ENCODE data around the gene UBE3A. TPM values are rescaled to one million over a fixed set of nuclear protein-coding genes. Genes with fewer than 3 reads are reported as not detected.

The UBE3A gene
- total RNA-seq, 1 donor: 91.2 TPM

DNA sequence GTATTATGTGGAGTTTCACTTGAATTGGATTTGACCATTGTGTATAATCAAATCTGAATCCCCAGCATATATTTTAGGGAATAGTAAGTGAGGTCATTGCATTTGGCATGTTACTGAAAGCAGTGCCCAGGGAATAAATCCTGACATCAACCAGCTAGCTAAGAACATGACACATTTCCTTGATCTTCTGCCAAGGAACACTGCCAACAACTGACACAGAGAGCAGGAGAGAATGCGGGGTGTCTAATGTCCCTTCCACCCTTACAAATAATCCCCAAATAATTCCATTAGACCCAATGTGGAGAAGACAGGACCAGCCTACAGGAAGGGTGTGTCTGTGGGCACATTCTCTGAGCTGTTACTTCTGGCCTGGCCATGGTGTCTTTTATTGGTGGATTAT lies 30.6 kb upstream of the UBE3A start:
- DNase-seq (ENCODE audit: insufficient read length, low spot score, missing footprints): peak; percentile 22
- Histone ChIP-seq H3K4me2 (ENCODE audit: insufficient read depth, low read length) (no peak overlapping the region), H3K4me1 (ENCODE audit: insufficient read depth, low read length) (no peaks in the 10 kb centered on the region), H3K4me3 (ENCODE audit: insufficient read depth, low read length) (no peak overlapping the region), H3K9me3 (ENCODE audit: low read depth, low read length) (no peaks in the 10 kb centered on the region), H2AFZ (ENCODE audit: low read length) (no peak overlapping the region), H4K20me1 (ENCODE audit: insufficient read depth, low read length) (no peaks in the 10 kb centered on the region), H3K36me3 (ENCODE audit: insufficient read depth, low read length) (no peaks in the 10 kb centered on the region), H3K79me2 (ENCODE audit: insufficient read depth, low read length) (no peaks in the 10 kb centered on the region), H3K27me3 (ENCODE audit: insufficient read depth, low read length) (no peaks in the 10 kb centered on the region), H3K27ac (ENCODE audit: low read depth, low read length) (no peak overlapping the region)
- TF ChIP-seq, protein P1, sequence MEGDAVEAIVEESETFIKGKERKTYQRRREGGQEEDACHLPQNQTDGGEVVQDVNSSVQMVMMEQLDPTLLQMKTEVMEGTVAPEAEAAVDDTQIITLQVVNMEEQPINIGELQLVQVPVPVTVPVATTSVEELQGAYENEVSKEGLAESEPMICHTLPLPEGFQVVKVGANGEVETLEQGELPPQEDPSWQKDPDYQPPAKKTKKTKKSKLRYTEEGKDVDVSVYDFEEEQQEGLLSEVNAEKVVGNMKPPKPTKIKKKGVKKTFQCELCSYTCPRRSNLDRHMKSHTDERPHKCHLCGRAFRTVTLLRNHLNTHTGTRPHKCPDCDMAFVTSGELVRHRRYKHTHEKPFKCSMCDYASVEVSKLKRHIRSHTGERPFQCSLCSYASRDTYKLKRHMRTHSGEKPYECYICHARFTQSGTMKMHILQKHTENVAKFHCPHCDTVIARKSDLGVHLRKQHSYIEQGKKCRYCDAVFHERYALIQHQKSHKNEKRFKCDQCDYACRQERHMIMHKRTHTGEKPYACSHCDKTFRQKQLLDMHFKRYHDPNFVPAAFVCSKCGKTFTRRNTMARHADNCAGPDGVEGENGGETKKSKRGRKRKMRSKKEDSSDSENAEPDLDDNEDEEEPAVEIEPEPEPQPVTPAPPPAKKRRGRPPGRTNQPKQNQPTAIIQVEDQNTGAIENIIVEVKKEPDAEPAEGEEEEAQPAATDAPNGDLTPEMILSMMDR (IDR thresholded peaks at IDR 0.05; ENCODE audit: extremely low read depth, low read depth, low read length): no peak

- no peaks in the 10 kb centered on the region for H3K9me3 ChIP-seq (ENCODE audit: low read depth, low read length)
- TF ChIP-seq, protein P1 (IDR thresholded peaks at IDR 0.05; ENCODE audit: extremely low read depth, low read depth, low read length): no peak
- no peak overlapping the region for H2AFZ ChIP-seq (ENCODE audit: low read length)
- no peaks in the 10 kb centered on the region for H4K20me1 ChIP-seq (ENCODE audit: insufficient read depth, low read length)
- no peak overlapping the region for H3K27ac ChIP-seq (ENCODE audit: low read depth, low read length)
- DNase-seq (ENCODE audit: insufficient read length, low spot score, missing footprints): no peak
- no peak overlapping the region for H3K4me3 ChIP-seq (ENCODE audit: insufficient read depth, low read length)
- no peaks in the 10 kb centered on the region for H3K36me3 ChIP-seq (ENCODE audit: insufficient read depth, low read length)
- no peaks in the 10 kb centered on the region for H3K79me2 ChIP-seq (ENCODE audit: insufficient read depth, low read length)
- H3K4me2 ChIP-seq (ENCODE audit: insufficient read depth, low read length): no peak overlapping the region
- no peaks in the 10 kb centered on the region for H3K4me1 ChIP-seq (ENCODE audit: insufficient read depth, low read length)
- no peaks in the 10 kb centered on the region for H3K27me3 ChIP-seq (ENCODE audit: insufficient read depth, low read length)
Measured at GRCh38 chr15:25468611-25469010, 29.8 kb upstream of the UBE3A start.

- H3K9me3 ChIP-seq (ENCODE audit: low read depth, low read length): no peaks in the 10 kb centered on the region
- H3K36me3 ChIP-seq (ENCODE audit: insufficient read depth, low read length): no peaks in the 10 kb centered on the region
- no peaks in the 10 kb centered on the region for H3K4me1 ChIP-seq (ENCODE audit: insufficient read depth, low read length)
- H3K27me3 ChIP-seq (ENCODE audit: insufficient read depth, low read length): no peaks in the 10 kb centered on the region
- H2AFZ ChIP-seq (ENCODE audit: low read length): no peak overlapping the region
- H3K79me2 ChIP-seq (ENCODE audit: insufficient read depth, low read length): no peaks in the 10 kb centered on the region
- TF ChIP-seq, protein P1 (IDR thresholded peaks at IDR 0.05; ENCODE audit: extremely low read depth, low read depth, low read length): no peak
- no peak overlapping the region for H3K4me2 ChIP-seq (ENCODE audit: insufficient read depth, low read length)
- no peaks in the 10 kb centered on the region for H4K20me1 ChIP-seq (ENCODE audit: insufficient read depth, low read length)
- no peak overlapping the region for H3K27ac ChIP-seq (ENCODE audit: low read depth, low read length)
- H3K4me3 ChIP-seq (ENCODE audit: insufficient read depth, low read length): no peak overlapping the region
- no peak for DNase-seq (ENCODE audit: insufficient read length, low spot score, missing footprints)
Measured at GRCh38 chr15:25465835-25466234, 27.0 kb upstream of the UBE3A start.

DNA sequence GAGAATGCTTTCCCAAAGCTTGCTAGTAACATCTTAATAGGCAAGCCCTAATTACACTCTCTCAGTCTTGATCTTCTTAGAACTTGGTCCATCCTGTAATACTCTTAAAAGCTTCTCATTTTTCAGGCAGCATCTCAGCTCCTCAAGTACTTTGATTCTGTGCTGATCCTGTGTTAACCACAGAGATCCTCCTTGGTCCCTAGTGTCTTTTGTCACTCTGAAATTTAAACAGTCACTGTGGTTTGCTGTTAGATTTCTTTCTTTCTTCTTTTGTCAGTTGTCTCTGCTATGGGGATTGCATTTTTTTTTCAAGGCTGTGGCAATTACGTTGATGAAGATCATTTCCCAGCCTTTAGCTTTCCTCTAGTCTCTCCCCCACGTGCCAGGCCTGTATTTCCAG lies 26.0 kb upstream of the UBE3A start:
- TF ChIP-seq, protein P1 (IDR thresholded peaks at IDR 0.05; ENCODE audit: extremely low read depth, low read depth, low read length): no peak
- no peaks in the 10 kb centered on the region for H3K27me3 ChIP-seq (ENCODE audit: insufficient read depth, low read length)
- H3K9me3 ChIP-seq (ENCODE audit: low read depth, low read length): no peaks in the 10 kb centered on the region
- DNase-seq (ENCODE audit: insufficient read length, low spot score, missing footprints): no peak
- H2AFZ ChIP-seq (ENCODE audit: low read length): no peak overlapping the region
- no peak overlapping the region for H3K4me2 ChIP-seq (ENCODE audit: insufficient read depth, low read length)
- H3K4me1 ChIP-seq (ENCODE audit: insufficient read depth, low read length): no peaks in the 10 kb centered on the region
- H3K36me3 ChIP-seq (ENCODE audit: insufficient read depth, low read length): no peaks in the 10 kb centered on the region
- H3K27ac ChIP-seq (ENCODE audit: low read depth, low read length): no peak overlapping the region
- H3K4me3 ChIP-seq (ENCODE audit: insufficient read depth, low read length): no peak overlapping the region
- no peaks in the 10 kb centered on the region for H4K20me1 ChIP-seq (ENCODE audit: insufficient read depth, low read length)
- H3K79me2 ChIP-seq (ENCODE audit: insufficient read depth, low read length): no peaks in the 10 kb centered on the region

Measured in osteoblast (primary cell).